Fibroblast of pulmonary artery (primary cell): ENCODE results near the gene TADA2A.

Source experiments
- DNase-seq: peaks from one replicate; pipeline ENCODE4 v3.0.0-alpha.2; 2010; ENCODE audit warnings: low read depth
- H3K4me3 ChIP-seq: replicated peaks from 2 replicates; pipeline ENCODE4 v1.5.1; 2011; ENCODE audit warnings: low read depth, mild to moderate bottlenecking, control low read depth, low read length, moderate library complexity
- CTCF ChIP-seq: IDR thresholded peaks from 2 replicates; pipeline ENCODE4 v1.5.1; 2011; ENCODE audit warnings: mild to moderate bottlenecking, control low read depth, low read length, inconsistent platforms; ENCODE audit errors: missing control alignments

Gene TADA2A

GRCh38 chr17:37385474-37385990 is 21.2 kb upstream of the TADA2A start:
- DNase-seq: no peak
- no peak overlapping the region for H3K4me3 ChIP-seq
- no peak for TF ChIP-seq CTCF

GRCh38 chr17:37386462-37386861 is 20.2 kb upstream of the TADA2A start:
- no peak for DNase-seq
- TF ChIP-seq CTCF: no peak

GRCh38 chr17:37388266-37388665 is 18.4 kb upstream of the TADA2A start:
- TF ChIP-seq CTCF: no peak
- no peak overlapping the region for H3K4me3 ChIP-seq
- DNase-seq: peak; percentile 13

More at GRCh38 chr17:37386462-37386861, 20.2 kb upstream of the TADA2A start:
- no peak overlapping the region for H3K4me3 ChIP-seq

- no peak for TF ChIP-seq CTCF
- no peak overlapping the region for H3K4me3 ChIP-seq
- DNase-seq: no peak
Measured at GRCh38 chr17:37389160-37389559, 17.5 kb upstream of the TADA2A start.

- H3K4me3 ChIP-seq: no peak overlapping the region
- no peak for TF ChIP-seq CTCF
- no peak for DNase-seq
Measured at GRCh38 chr17:37391146-37391545, 15.5 kb upstream of the TADA2A start.

GRCh38 chr17:37392024-37392590 is 14.6 kb upstream of the TADA2A start:
- H3K4me3 ChIP-seq: no peak overlapping the region
- DNase-seq: peak; percentile 85
- no peak for TF ChIP-seq CTCF

- no peak overlapping the region for H3K4me3 ChIP-seq
- no peak for DNase-seq
- TF ChIP-seq CTCF: no peak
Measured at GRCh38 chr17:37393352-37393751, 13.3 kb upstream of the TADA2A start.
